Activated CD4-positive, alpha-beta T cell treated with anti-CD3 and anti-CD28 coated beads, Interleukin-2, amount 50 U/mL, for 16 hours (primary cell): ENCODE measurements around the gene ATG10.
"Not testable (repeated sequence)": the region's sequence is repeated elsewhere in the genome, so short reads cannot be mapped to it uniquely, and the experiment has no call there.

Experiments
- DNase-seq: peaks from one replicate; pipeline ENCODE4 v3.0.0-alpha.2; 2020

The ATG10 gene

GRCh38 chr5:81983148-81983547 lies 11.3 kb downstream of the ATG10 start:
- not testable (repeated sequence) for DNase-seq

- DNase-seq, result not testable (repeated sequence)
Observed at GRCh38 chr5:81983563-81983962, 11.7 kb downstream of the ATG10 start.

DNA sequence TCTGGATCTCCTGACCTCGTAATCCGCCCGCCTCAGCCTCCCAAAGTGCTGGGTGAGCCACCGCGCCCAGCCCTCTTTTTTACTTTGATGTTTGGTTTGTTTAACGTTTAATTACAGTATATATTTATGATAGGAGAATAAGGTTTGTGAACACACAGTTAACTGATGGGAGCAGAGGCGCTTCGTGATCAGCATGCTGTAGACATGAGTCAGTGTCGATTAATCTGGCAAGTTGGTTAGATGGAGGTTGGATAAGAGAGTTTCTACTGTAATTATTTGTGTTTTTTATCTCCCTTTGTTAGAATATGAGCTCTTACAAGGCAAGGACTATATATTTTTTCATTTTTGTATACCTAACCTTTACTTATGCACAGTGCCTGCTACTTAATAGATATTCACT lies 14.3 kb downstream of the ATG10 start:
- DNase-seq, result no peak

DNA sequence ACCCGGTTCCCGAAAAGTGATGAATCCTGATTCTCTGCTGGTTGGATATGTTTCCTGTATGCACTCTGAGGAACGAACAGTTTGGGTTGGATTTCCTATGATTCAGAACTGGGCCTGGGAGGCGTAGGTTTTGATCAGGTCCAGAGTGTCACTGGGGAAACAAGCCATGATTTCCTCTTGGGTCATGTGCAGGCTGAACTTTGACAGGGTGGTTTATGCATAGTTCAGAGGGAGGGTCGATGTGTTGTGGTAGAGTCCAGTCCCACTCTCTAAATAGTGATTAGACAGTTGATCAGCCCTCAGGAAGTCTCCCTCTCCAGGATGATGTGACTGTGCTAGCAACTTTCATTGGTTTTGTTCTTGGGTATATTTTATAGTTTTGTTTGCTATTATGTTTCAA lies 17.4 kb downstream of the ATG10 start:
- no peak for DNase-seq

DNA sequence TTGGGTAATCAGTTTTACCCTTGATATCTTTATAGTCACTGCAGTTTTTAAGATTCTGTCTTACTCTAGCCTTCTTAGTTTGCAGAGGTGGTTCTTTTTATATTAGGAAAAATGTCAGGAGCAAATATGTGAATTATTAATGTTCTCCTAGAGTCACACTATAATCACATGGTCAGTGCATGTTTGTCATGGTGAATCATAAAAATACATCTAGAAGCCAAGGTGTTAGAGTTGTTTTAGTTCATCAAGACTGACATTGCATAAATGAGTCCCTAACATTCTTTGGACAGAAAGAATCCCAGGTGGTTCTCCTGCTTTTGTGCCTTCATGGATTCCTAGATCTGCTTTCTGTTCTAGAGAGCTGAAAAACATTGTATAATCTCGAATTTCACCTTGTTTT lies 22.9 kb downstream of the ATG10 start:
- no peak for DNase-seq

DNA sequence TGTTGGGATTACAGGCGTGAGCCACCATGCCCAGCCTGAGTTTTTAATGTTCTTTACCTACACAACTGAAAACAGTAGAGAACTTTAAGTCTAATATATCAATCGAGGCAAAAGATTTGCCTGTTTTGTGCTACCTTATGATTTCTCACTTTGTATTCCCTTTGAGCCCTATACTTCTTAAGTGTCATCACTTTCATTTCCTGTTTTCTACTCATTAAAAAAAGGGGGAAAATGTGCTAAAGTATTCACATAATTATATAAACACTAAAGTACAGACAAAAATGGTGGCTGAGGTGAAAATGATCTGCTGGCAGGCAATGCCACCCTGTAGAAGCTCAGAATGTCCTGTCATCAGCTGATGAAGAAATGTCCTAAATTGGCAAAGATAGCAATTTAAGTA lies 23.6 kb downstream of the ATG10 start:
- no peak for DNase-seq

GRCh38 chr5:82004511-82004910 lies 32.7 kb downstream of the ATG10 start:
- DNase-seq, result no peak

DNA sequence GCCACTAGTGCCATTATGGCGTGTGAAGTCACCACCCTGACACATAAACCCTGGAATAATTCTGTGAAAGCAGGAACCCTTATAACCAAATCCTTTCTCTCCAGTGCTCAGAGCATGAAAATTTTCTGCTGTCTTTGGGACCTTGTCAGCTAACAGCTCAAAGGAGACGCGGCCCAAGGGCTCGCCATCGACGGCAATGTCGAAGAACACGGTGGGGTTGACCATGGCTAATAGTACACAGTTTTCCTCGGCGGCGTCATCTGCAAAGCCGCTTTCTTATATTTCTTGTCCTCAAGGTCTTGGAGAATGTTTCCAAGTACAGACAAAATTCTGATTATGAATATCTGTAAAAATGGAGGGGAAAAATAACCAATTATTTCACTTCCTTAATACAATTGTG lies 38.0 kb downstream of the ATG10 start:
- not testable (repeated sequence) for DNase-seq

- DNase-seq, result no peak
Observed at GRCh38 chr5:82010696-82011095, 38.9 kb downstream of the ATG10 start.

DNA sequence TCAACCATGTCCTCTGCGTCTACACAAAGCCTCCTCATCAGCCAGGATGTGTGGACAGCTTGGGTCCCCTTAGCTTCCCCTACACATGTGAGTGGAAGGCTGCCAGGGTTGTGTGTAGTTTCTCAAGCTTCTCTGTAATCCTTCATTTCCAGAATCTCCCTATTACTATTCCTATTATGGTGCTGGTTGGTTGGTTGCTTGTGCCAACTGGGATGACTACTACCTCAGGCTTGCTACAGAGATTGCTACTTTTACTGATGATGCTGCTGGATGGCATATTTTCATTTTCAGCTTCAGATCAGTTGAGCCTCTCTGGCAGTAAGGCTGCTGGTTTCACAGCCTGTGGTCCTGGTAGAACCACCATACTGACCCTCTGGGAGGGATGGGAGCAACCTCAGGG lies 39.9 kb downstream of the ATG10 start:
- DNase-seq, result no peak

- DNase-seq, result not testable (repeated sequence)
Observed at GRCh38 chr5:82014644-82015043, 42.8 kb downstream of the ATG10 start.

- no peak for DNase-seq
Observed at GRCh38 chr5:82018462-82018861, 46.6 kb downstream of the ATG10 start.

- DNase-seq, result no peak
Observed at GRCh38 chr5:82019342-82020138, 47.7 kb downstream of the ATG10 start.

DNA sequence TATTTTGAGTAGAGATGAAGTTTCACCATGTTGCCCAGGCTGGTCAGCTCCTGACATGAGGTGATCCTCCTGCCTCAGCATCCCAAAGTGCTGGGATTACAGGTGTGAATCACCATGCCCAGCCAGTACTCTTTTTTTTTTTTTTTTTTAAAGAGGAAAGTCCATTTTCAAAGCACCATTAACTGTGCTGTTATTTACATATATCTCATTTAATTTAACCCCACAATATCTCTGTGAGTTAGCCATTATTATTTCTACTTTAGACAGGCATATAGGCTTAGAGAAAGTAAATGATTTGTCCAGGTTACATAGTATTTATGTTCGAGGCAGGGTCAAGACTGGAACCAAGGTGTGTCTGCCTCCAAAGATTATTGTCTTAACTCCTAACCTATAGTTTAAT lies 50.7 kb downstream of the ATG10 start:
- DNase-seq, result no peak

GRCh38 chr5:82023644-82024043 lies 51.8 kb downstream of the ATG10 start:
- no peak for DNase-seq

- no peak for DNase-seq
Observed at GRCh38 chr5:82031220-82032119, 59.6 kb downstream of the ATG10 start.

DNA sequence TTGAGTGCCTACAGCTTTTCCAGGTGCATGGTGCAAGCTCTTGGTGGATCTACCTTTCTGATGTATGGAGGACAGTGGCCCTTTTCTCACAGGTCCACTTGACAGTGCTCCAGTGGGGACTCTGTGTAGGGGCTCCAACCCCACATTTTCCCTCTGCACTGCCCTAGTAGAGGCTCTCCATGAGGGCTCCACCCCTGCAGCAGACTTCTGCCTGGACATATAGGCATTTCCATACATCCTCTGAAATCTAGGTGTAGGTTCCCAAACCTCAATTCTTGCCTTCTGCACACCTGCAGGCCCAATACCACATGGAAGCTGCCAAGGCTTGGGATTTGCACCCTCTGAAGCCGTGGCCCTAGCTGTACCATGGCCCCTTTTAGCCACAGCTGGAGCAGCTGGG lies 71.1 kb downstream of the ATG10 start:
- not testable (repeated sequence) for DNase-seq

- no peak for DNase-seq
Observed at GRCh38 chr5:82044010-82044409, 72.2 kb downstream of the ATG10 start.

- DNase-seq, result no peak
Observed at GRCh38 chr5:82045554-82046275, 73.9 kb downstream of the ATG10 start.

DNA sequence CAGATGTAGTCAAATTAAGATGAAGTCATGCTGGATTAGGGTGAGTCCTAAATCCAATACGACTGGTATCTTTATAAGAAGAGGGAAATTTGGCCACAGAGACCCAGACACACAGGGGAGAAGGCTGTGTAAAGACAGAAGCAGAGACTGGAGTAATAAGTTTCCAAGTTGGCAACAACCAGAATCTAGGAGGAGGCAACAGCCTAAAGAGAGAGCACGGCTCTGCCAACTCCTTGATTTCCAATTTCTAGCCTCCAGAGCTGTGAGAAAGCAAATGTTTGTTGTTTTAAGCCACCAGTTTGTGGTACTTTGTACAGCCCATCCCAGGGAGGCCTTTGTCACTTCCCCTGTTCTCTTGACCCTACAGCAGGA lies 74.4 kb downstream of the ATG10 start:
- DNase-seq, result no peak

GRCh38 chr5:82050955-82051354 lies 79.1 kb downstream of the ATG10 start:
- DNase-seq, result no peak

DNA sequence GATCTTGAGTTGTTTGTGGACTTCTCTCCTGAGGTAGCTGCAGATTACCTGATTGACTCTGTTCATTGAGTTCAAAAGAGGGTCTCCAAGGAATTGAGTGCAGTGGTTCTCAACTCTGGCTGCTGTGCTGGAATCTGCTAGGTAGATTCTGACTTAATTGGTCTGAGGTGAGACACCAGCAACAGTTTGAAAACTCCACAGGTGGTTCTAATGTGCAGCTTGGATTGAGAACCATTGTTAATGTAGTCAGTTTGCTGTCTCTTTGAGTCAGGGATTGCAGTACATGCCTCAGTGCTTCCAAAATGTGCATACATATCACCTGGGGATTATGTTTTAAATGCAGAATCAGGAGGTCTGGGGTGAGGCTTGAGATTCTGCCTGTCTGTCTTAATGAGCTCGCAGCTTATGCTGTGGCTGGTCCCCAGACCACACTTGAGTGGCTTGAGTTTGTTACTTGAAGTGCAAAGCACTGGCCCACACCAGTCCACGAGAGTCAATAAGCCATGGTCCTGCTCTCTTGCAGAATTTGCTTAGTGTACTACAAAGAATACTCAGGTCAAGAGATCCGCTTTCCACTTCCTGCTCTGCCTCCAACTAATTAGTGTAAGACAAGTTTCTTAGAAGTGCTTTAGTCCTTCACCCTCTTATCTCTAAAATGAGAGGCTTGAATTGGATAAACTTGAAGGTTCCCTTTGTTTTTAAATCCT lies 82.3 kb downstream of the ATG10 start:
- DNase-seq, result no peak

- DNase-seq, result no peak
Observed at GRCh38 chr5:82057051-82057450, 85.2 kb downstream of the ATG10 start.
